ENCODE measurements around the gene ZBTB7C. TPM values are rescaled to one million over a fixed set of nuclear protein-coding genes. Genes with fewer than 3 reads are reported as not detected.

The ZBTB7C gene
- total RNA-seq, 4 donors from 2014 or later = 26.0 to 50.6 (median 46.2) TPM

GRCh38 chr18:48244530-48244929 lies 164.7 kb downstream of the ZBTB7C start:
- TF ChIP-seq CTCF (IDR thresholded peaks at IDR 0.05) (no peak), POLR2A (IDR thresholded peaks at IDR 0.05) (no peak), EP300 (IDR thresholded peaks at IDR 0.05) (no peak), POLR2AphosphoS5 (IDR thresholded peaks at IDR 0.05) (no peak)
- H3K27me3 ChIP-seq = no peaks in the 10 kb centered on the region
- no peaks in the 10 kb centered on the region for H3K9me3 ChIP-seq
- H3K4me3 ChIP-seq = no peak overlapping the region
- no peak for DNase-seq (ENCODE audit: low spot score in 2 of 2)
- no peaks in the 10 kb centered on the region for H3K36me3 ChIP-seq
- no peaks in the 10 kb centered on the region for H3K4me1 ChIP-seq
- H3K27ac ChIP-seq = no peak overlapping the region

DNA sequence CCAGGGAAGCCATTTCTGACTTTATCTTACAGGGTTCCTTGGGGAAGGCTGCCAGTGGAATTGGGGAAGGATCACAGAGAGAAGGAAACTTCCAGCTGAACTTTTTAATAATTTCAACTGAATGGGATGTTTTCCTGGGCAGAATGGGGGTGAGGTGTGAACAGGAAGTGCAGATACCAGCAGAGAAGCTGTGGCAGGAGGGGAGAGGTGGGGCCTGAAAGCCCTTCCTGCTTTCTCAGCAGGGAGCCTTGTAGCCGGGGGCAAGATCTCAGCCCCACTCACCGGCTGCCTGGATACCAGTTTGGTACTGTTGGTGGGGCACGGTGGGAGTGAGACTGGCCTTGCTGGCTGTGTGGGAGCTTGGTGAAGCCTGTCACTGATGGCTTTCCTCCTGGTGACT lies 170.5 kb downstream of the ZBTB7C start:
- Histone ChIP-seq H3K27me3 (no peaks in the 10 kb centered on the region), H3K36me3 (no peaks in the 10 kb centered on the region), H3K4me3 (no peak overlapping the region), H3K27ac (no peak overlapping the region), H3K4me1 (peaks cover 3% of the 10 kb centered on the region), H3K9me3 (no peaks in the 10 kb centered on the region)
- 49% methylated on average over 3 of the region's 3 CpGs for WGBS
- no peak for DNase-seq (ENCODE audit: low spot score in 2 of 2)
- TF ChIP-seq POLR2AphosphoS5 (IDR thresholded peaks at IDR 0.05) = no peak
- no peak for TF ChIP-seq POLR2A (IDR thresholded peaks at IDR 0.05)
- TF ChIP-seq CTCF (IDR thresholded peaks at IDR 0.05) = no peak
- TF ChIP-seq EP300 (IDR thresholded peaks at IDR 0.05) = no peak

DNA sequence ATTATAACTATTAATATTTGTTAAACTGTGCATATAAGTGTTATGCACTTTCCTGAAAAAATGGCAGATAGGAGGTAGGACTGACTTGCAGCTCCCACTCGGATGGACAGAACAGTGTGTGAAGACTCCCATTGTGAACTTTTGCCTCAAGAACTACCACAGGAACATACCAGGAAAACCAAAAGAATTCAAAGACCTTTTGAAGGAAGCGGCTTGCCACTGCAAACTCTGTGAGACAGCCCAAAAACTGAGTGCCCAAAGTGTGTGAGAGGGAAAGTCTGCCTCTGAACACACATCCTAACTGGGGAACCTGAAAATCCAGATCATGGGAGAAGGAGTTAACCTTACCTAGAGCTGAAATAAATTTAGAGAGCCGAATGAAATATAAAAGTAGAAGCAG lies 171.0 kb downstream of the ZBTB7C start:
- no peak for DNase-seq (ENCODE audit: low spot score in 2 of 2)
- TF ChIP-seq EP300 (IDR thresholded peaks at IDR 0.05) = no peak
- H3K4me1 ChIP-seq = peaks cover 3% of the 10 kb centered on the region
- no peaks in the 10 kb centered on the region for H3K9me3 ChIP-seq
- no peak overlapping the region for H3K4me3 ChIP-seq
- no peak overlapping the region for H3K27ac ChIP-seq
- WGBS = 62% methylated on average over 3 of the region's 3 CpGs
- no peaks in the 10 kb centered on the region for H3K36me3 ChIP-seq
- no peaks in the 10 kb centered on the region for H3K27me3 ChIP-seq

GRCh38 chr18:48236822-48237221 lies 172.4 kb downstream of the ZBTB7C start:
- Histone ChIP-seq H3K4me1 (peaks cover 3% of the 10 kb centered on the region), H3K27me3 (no peaks in the 10 kb centered on the region), H3K27ac (no peak overlapping the region), H3K4me3 (no peak overlapping the region), H3K9me3 (no peaks in the 10 kb centered on the region), H3K36me3 (no peaks in the 10 kb centered on the region)
- no peak for DNase-seq (ENCODE audit: low spot score in 2 of 2)
- TF ChIP-seq CTCF (IDR thresholded peaks at IDR 0.05) (no peak), POLR2A (IDR thresholded peaks at IDR 0.05) (no peak), EP300 (IDR thresholded peaks at IDR 0.05) (no peak), POLR2AphosphoS5 (IDR thresholded peaks at IDR 0.05) (no peak)
- WGBS = 68% methylated on average over 2 of the region's 2 CpGs

GRCh38 chr18:48230467-48231113 lies 178.6 kb downstream of the ZBTB7C start:
- WGBS = 76% methylated on average over 4 of the region's 7 CpGs

More at GRCh38 chr18:48230467-48231113, 178.6 kb downstream of the ZBTB7C start:
- no peaks in the 10 kb centered on the region for H3K9me3 ChIP-seq
- H3K4me3 ChIP-seq = no peak overlapping the region
- DNase-seq (ENCODE audit: low spot score in 2 of 2) = no peak
- H3K27ac ChIP-seq = no peak overlapping the region
- H3K4me1 ChIP-seq = peaks cover 19% of the 10 kb centered on the region
- H3K36me3 ChIP-seq = no peaks in the 10 kb centered on the region
- no peaks in the 10 kb centered on the region for H3K27me3 ChIP-seq
- no peak for TF ChIP-seq EP300 (IDR thresholded peaks at IDR 0.05)
- peak; percentile 12 to 41 for TF ChIP-seq CTCF (IDR thresholded peaks at IDR 0.05)
